SH-SY5Y (cell line): ENCODE measurements around the gene FOXR1.

Experiments used
- GATA2 ChIP-seq: IDR thresholded peaks from 2 replicates; pipeline ENCODE4 v1.6.1; 2011; ENCODE audit warnings: mild to moderate bottlenecking, low read depth, low read length
- GATA3 ChIP-seq: IDR thresholded peaks from 2 replicates; pipeline ENCODE4 v1.6.1; 2011; ENCODE audit warnings: low read depth, mild to moderate bottlenecking, low read length, moderate library complexity

Gene FOXR1

GRCh38 chr11:119012629-119013170, 41.1 kb downstream of the FOXR1 start:
- TF ChIP-seq GATA2: no peak
- no peak for TF ChIP-seq GATA3

- no peak for TF ChIP-seq GATA3
- no peak for TF ChIP-seq GATA2
Measured at GRCh38 chr11:119014209-119014924, 42.8 kb downstream of the FOXR1 start.

- TF ChIP-seq GATA3: no peak
- TF ChIP-seq GATA2: no peak
Measured at GRCh38 chr11:119015054-119015611, 43.6 kb downstream of the FOXR1 start.

- TF ChIP-seq GATA2: no peak
- no peak for TF ChIP-seq GATA3
Measured at GRCh38 chr11:119016216-119017009, 44.9 kb downstream of the FOXR1 start.

- TF ChIP-seq GATA3: no peak
- no peak for TF ChIP-seq GATA2
Measured at GRCh38 chr11:119018074-119018938, 46.7 kb downstream of the FOXR1 start, which contains the start of the genes RPS25 and TRAPPC4. RPS25 (minus strand) TSS chr11:119018343; CDS start chr11:119018284, 59 bp downstream. TRAPPC4 (plus strand) TSS chr11:119018766; CDS start chr11:119018796, 30 bp downstream.

GRCh38 chr11:119019996-119020395, 48.4 kb downstream of the FOXR1 start:
- TF ChIP-seq GATA2: no peak
- no peak for TF ChIP-seq GATA3

GRCh38 chr11:119021631-119022030, 50.1 kb downstream of the FOXR1 start:
- TF ChIP-seq GATA2 (no peak), GATA3 (no peak)

- TF ChIP-seq GATA2: no peak
- TF ChIP-seq GATA3: no peak
Measured at GRCh38 chr11:119023741-119024140, 52.2 kb downstream of the FOXR1 start.

GRCh38 chr11:119024430-119025098, 53.0 kb downstream of the FOXR1 start:
- no peak for TF ChIP-seq GATA2
- TF ChIP-seq GATA3: no peak

- TF ChIP-seq GATA3 (no peak), GATA2 (no peak)
Measured at GRCh38 chr11:119025099-119025473, 53.5 kb downstream of the FOXR1 start.

- TF ChIP-seq GATA3 (no peak), GATA2 (no peak)
Measured at GRCh38 chr11:119025541-119025940, 54.0 kb downstream of the FOXR1 start.

- TF ChIP-seq GATA3 (no peak), GATA2 (no peak)
Measured at GRCh38 chr11:119025978-119026766, 54.6 kb downstream of the FOXR1 start.
